Lung (tissue), 12 donors: ENCODE data around the gene NXPH1. TPM values are rescaled to one million over a fixed set of nuclear protein-coding genes. Genes with fewer than 3 reads are reported as not detected.

Experiments used
- ATAC-seq: fragments of 200-7000 bp; cut with Tn5 transposase; one replicate; pipeline ENCODE4 v1.9.1; 2020; ENCODE audit warnings: moderate number of reproducible peaks; ENCODE audit not compliant: insufficient read depth, low FRiP score
- DNase-seq, 3 donors: peaks; one replicate each; pipeline ENCODE4 v3.0.0-alpha.2; 2013 to 2017
- H3K27ac ChIP-seq, 2 donors: one replicate each; pipeline ENCODE4 v1.5.1; 2013; ENCODE audit warnings: mild to moderate bottlenecking in 2 of 2, moderate library complexity in 2 of 2, control low read depth in 1 of 2, inconsistent platforms in 1 of 2, low read depth in 1 of 2, low read length in 1 of 2
- H3K27me3 ChIP-seq, 3 donors: one replicate each; pipeline ENCODE4 v1.5.1; 2013; ENCODE audit warnings: low read length in 2 of 3; ENCODE audit not compliant: control insufficient read depth in 3 of 3, insufficient read depth in 3 of 3
- H3K36me3 ChIP-seq, 4 donors: one replicate each; pipeline ENCODE4 v1.5.1; 2013; ENCODE audit warnings: low read length in 4 of 4, mild to moderate bottlenecking in 1 of 4, moderate library complexity in 1 of 4; ENCODE audit not compliant: control insufficient read depth in 4 of 4, insufficient read depth in 4 of 4
- H3K4me1 ChIP-seq, 5 donors: one replicate each; pipeline ENCODE4 v1.5.1; 2013; ENCODE audit warnings: low read length in 5 of 5, mild to moderate bottlenecking in 2 of 5, moderate library complexity in 1 of 5; ENCODE audit not compliant: control insufficient read depth in 5 of 5, insufficient read depth in 5 of 5
- H3K4me3 ChIP-seq: one replicate; pipeline ENCODE4 v1.5.1; 2013; ENCODE audit warnings: mild to moderate bottlenecking, control low read depth, moderate library complexity
- H3K9ac ChIP-seq, 2 donors: one replicate each; pipeline ENCODE4 v1.5.1; 2013; ENCODE audit warnings: low read length in 2 of 2, control low read depth in 1 of 2; ENCODE audit not compliant: insufficient read depth in 1 of 2
- H3K9me3 ChIP-seq, 4 donors: one replicate each; pipeline ENCODE4 v1.5.1; 2013; ENCODE audit warnings: low read length in 3 of 4, mild to moderate bottlenecking in 1 of 4, moderate library complexity in 1 of 4; ENCODE audit not compliant: control insufficient read depth in 4 of 4, insufficient read depth in 3 of 4
- CTCF ChIP-seq: IDR thresholded peaks from 2 replicates; pipeline ENCODE4 v1.5.1; 2012; ENCODE audit warnings: mild to moderate bottlenecking; ENCODE audit errors: control extremely low read depth, extremely low read depth
- WGBS, 2 donors: extraction: QIAGEN DNeasy Blood & Tissue Kit; methylation state at CpG; one replicate each; pipeline ENCODE4 v1.1.7; 2013; 5-methylcytosine and 5-hydroxymethylcytosine counted together
- polyA plus RNA-seq, 2 donors: library from polyadenylated mRNA; stranded (reverse); fragments of 200-250 nt; gene quantifications; one replicate each; pipeline ENCODE4 v1.2.1, GENCODE V29; 2013
- total RNA-seq, 2 donors: library from RNA; depleted of rRNA in 1 of 2; stranded (reverse); fragments of >200 nt in 1 of 2; gene quantifications; one replicate each; pipeline ENCODE4 v1.2.1, GENCODE V29; 2014 to 2021
- donor health status: control.
- donor health status: control.
- donor health status: Bipolar disorder and iron deficiency.
- donor health status: healthy.
- donor health status: DM: yes; HTN: yes; CAD: no.

The NXPH1 gene
- total and polyA plus RNA-seq, 4 donors: 0.09 to 0.17 TPM; not detected in 2

- Histone ChIP-seq H3K36me3 (no peaks in the 10 kb centered on the region), H3K9ac (no peak overlapping the region), H3K27ac (no peak overlapping the region), H3K4me3 (no peak overlapping the region), H3K9me3 (peaks cover 0 to 2% (median 0%) of the 10 kb centered on the region in 4 donors), H3K4me1 (no peaks in the 10 kb centered on the region), H3K27me3 (no peaks in the 10 kb centered on the region)
- ATAC-seq (no peak), DNase-seq (no peak)
- 50 to 51% methylated on average over 3 of the region's 3 CpGs for WGBS, 2 donors
- no peak for TF ChIP-seq CTCF
These were observed 43.2 kb upstream of the NXPH1 start for GRCh38 chr7:8390262-8390626.

GRCh38 chr7:8391353-8392062, 41.9 kb upstream of the NXPH1 start:
- H3K9me3 ChIP-seq: peaks cover 0 to 2% (median 0%) of the 10 kb centered on the region in 4 donors
- DNase-seq: peak in 1 of 3 donors; percentile 15
- no peak for ATAC-seq
- no peak overlapping the region for H3K9ac ChIP-seq
- H3K36me3 ChIP-seq: no peaks in the 10 kb centered on the region
- H3K4me1 ChIP-seq: no peaks in the 10 kb centered on the region
- no peak overlapping the region for H3K4me3 ChIP-seq
- H3K27ac ChIP-seq: no peak overlapping the region
- H3K27me3 ChIP-seq: no peaks in the 10 kb centered on the region
- 34 to 37% methylated on average over 6 of the region's 6 CpGs for WGBS, 2 donors
- TF ChIP-seq CTCF: no peak

- TF ChIP-seq CTCF: no peak
- 74 to 80% methylated on average over 5 of the region's 5 CpGs for WGBS, 2 donors
These were observed 37.1 kb upstream of the NXPH1 start for GRCh38 chr7:8396294-8396693.

GRCh38 chr7:8408871-8409270, 24.5 kb upstream of the NXPH1 start:
- Histone ChIP-seq H3K4me3 (no peak overlapping the region), H3K36me3 (no peaks in the 10 kb centered on the region), H3K4me1 (no peaks in the 10 kb centered on the region), H3K9ac (no peak overlapping the region), H3K9me3 (peaks cover 0 to 2% (median 0%) of the 10 kb centered on the region in 4 donors), H3K27ac (no peak overlapping the region), H3K27me3 (no peaks in the 10 kb centered on the region)
- WGBS, 2 donors: 86 to 90% methylated on average over 1 of the region's 1 CpG
- DNase-seq (no peak), ATAC-seq (no peak)
- TF ChIP-seq CTCF: no peak

More at GRCh38 chr7:8396294-8396693, 37.1 kb upstream of the NXPH1 start:
- ATAC-seq (no peak), DNase-seq (no peak)
- H3K27ac ChIP-seq: no peak overlapping the region
- no peak overlapping the region for H3K4me3 ChIP-seq
- no peaks in the 10 kb centered on the region for H3K36me3 ChIP-seq
- no peaks in the 10 kb centered on the region for H3K27me3 ChIP-seq
- no peaks in the 10 kb centered on the region for H3K4me1 ChIP-seq
- no peak overlapping the region for H3K9ac ChIP-seq
- no peaks in the 10 kb centered on the region for H3K9me3 ChIP-seq
